K562 (cell line): ENCODE measurements around the gene NMNAT3. TPM values are rescaled to one million over a fixed set of nuclear protein-coding genes. Genes with fewer than 3 reads are reported as not detected.

Experiments
- ATAC-seq: fragments of 200-7000 bp; cut with Tn5 transposase; 3 replicates; pipeline ENCODE4 v1.9.1; 2020; ENCODE audit warnings: moderate library complexity
- BruUV-seq: library from RNA; stranded (reverse); fragments of 400-500 nt; replicated peaks from 2 replicates; lab custom pipeline; 2021; lab: Mats Ljungman, UMichigan
- CTCF ChIA-PET: fragments of 300-600 bp; formaldehyde crosslinking; extraction: SDS; loops from one replicate; lab custom pipeline; 2021; ENCODE audit warnings: low intra/inter-chr PET ratio; lab: Yijun Ruan, JAX
- POLR2A ChIA-PET: fragments of 300-600, 350-650 bp; sonication (Branson Sonifier 250); formaldehyde crosslinking; extraction: SDS; loops from one replicate; lab custom pipeline; 2021; ENCODE audit warnings: antibody characterized with exemption, inconsistent platforms; lab: Yijun Ruan, JAX
- DNase-seq, 4 experiments: peaks; one replicate each; pipeline versions ENCODE4 v3.0.0 to v3.0.0-alpha.2; 2011 to 2018; ENCODE audit warnings: low spot score in 3 of 4, mixed read lengths in 3 of 4; ENCODE audit errors: extremely low read depth in 1 of 4
- FAIRE-seq: peaks from 2 replicates; lab custom pipeline; 2011; peaks lifted over from hg19 to GRCh38; lab: Jason Lieb, UNC
- H2AFZ ChIP-seq: 2 replicates; pipeline ENCODE4 v1.6.0; 2011; ENCODE audit warnings: low read depth, low read length, control low read depth, inconsistent platforms
- H3K27ac ChIP-seq: fragments of 200-600 bp; 3 replicates; pipeline ENCODE4 v1.8.0; 2011; ENCODE audit warnings: low read depth, mild to moderate bottlenecking, control low read depth, inconsistent platforms, low read length, moderate library complexity, mixed read lengths; ENCODE audit errors: extremely low read depth
- H3K27me3 ChIP-seq, 2 experiments: fragments of 300-600 bp in 1 of 2; 2 replicates in 1 of 2; 3 replicates in 1 of 2; pipeline versions ENCODE4 v1.6.0 to v1.8.0; 2011; ENCODE audit warnings: inconsistent platforms in 2 of 2, low read length in 2 of 2, mild to moderate bottlenecking in 1 of 2, mixed read lengths in 1 of 2, moderate library complexity in 1 of 2; ENCODE audit not compliant: control insufficient read depth in 2 of 2, insufficient read depth in 2 of 2
- H3K36me3 ChIP-seq: fragments of 300-600 bp; 3 replicates; pipeline ENCODE4 v1.8.0; 2011; ENCODE audit warnings: mild to moderate bottlenecking, low read length, inconsistent platforms; ENCODE audit not compliant: control insufficient read depth, insufficient read depth
- H3K4me1 ChIP-seq, 2 experiments: fragments of 200-600 bp in 1 of 2; replicated peaks in 1 of 2; 2 replicates in 1 of 2; 3 replicates in 1 of 2; pipeline versions ENCODE4 v1.5.1 to v1.8.0; 2011; ENCODE audit warnings: inconsistent platforms in 2 of 2, low read length in 2 of 2, mild to moderate bottlenecking in 1 of 2, mixed read lengths in 1 of 2, moderate library complexity in 1 of 2; ENCODE audit not compliant: control insufficient read depth in 2 of 2, insufficient read depth in 2 of 2
- H3K4me2 ChIP-seq: 2 replicates; pipeline ENCODE4 v1.6.1; 2011; ENCODE audit warnings: low read length, control low read depth, inconsistent platforms, mixed read lengths; ENCODE audit not compliant: insufficient read depth
- H3K4me3 ChIP-seq: fragments of 200-600 bp; sonication (generic), shearing (Covaris generic); 2 replicates; pipeline ENCODE4 v1.5.1; 2016; ENCODE audit warnings: control low read depth, inconsistent platforms
- H3K79me2 ChIP-seq: fragments of 200-600 bp; 3 replicates; pipeline ENCODE4 v1.8.0; 2011; ENCODE audit warnings: low read length, inconsistent platforms; ENCODE audit not compliant: control insufficient read depth, insufficient read depth
- H3K9ac ChIP-seq, 2 experiments: 2 replicates each; pipeline versions ENCODE4 v1.6.0 to v1.6.1; 2011; ENCODE audit warnings: low read depth in 2 of 2, low read length in 2 of 2, control low read depth in 1 of 2, inconsistent platforms in 1 of 2, mild to moderate bottlenecking in 1 of 2, mixed read lengths in 1 of 2; ENCODE audit not compliant: insufficient read depth in 1 of 2
- H3K9me1 ChIP-seq: one replicate; pipeline ENCODE4 v1.6.0; 2011; ENCODE audit warnings: inconsistent platforms, mild to moderate bottlenecking, low read length, moderate library complexity; ENCODE audit not compliant: control insufficient read depth, insufficient read depth
- H3K9me3 ChIP-seq: replicated peaks from 2 replicates; pipeline ENCODE4 v1.5.1; 2011; ENCODE audit warnings: low read depth, low read length, inconsistent platforms; ENCODE audit not compliant: control insufficient read depth, insufficient read depth
- H4K20me1 ChIP-seq: replicated peaks from 2 replicates; pipeline ENCODE4 v1.6.1; 2011; ENCODE audit warnings: low read length, inconsistent platforms, mixed read lengths; ENCODE audit not compliant: control insufficient read depth, insufficient read depth
- CBX5 ChIP-seq: IDR thresholded peaks from 2 replicates; pipeline ENCODE4 v1.6.1; 2014; ENCODE audit warnings: low read depth, borderline replicate concordance
- CCAR2 ChIP-seq: fragments of 200-400 bp; formaldehyde crosslinking; IDR thresholded peaks from 2 replicates; pipeline ENCODE4 v1.6.1; 2017; ENCODE audit warnings: mild to moderate bottlenecking, low read depth, low read length
- DEAF1 ChIP-seq: fragments of 450-650 bp; formaldehyde crosslinking; IDR thresholded peaks from 2 replicates; pipeline ENCODE4 v1.4.0; 2020; ENCODE audit warnings: mild to moderate bottlenecking, moderate library complexity
- HDAC6 ChIP-seq: IDR thresholded peaks from 2 replicates; pipeline ENCODE4 v1.6.1; 2012; ENCODE audit warnings: low read depth, mild to moderate bottlenecking, control low read depth, inconsistent platforms, low read length, moderate library complexity
- HLTF ChIP-seq: fragments of 450-650 bp; IDR thresholded peaks from 2 replicates; pipeline ENCODE4 v1.6.1; 2016
- HMG20A ChIP-seq: fragments of 450-650 bp; formaldehyde crosslinking; conservative IDR thresholded peaks from 2 replicates; pipeline ENCODE4 v1.4.0; 2020; ENCODE audit warnings: mild to moderate bottlenecking, mixed read lengths
- L3MBTL2 ChIP-seq: fragments of 450-650 bp; IDR thresholded peaks from 2 replicates; pipeline ENCODE4 v1.6.1; 2016; ENCODE audit warnings: mild to moderate bottlenecking, moderate library complexity
- NCOA4 ChIP-seq: fragments of 450-650 bp; IDR thresholded peaks from 2 replicates; pipeline ENCODE4 v1.6.1; 2018; ENCODE audit warnings: mild to moderate bottlenecking; ENCODE audit not compliant: partially characterized antibody
- RAD21 ChIP-seq, 2 experiments: fragments of 250-450 bp in 1 of 2; fragments of 450-650 bp in 1 of 2; sonication (Bioruptor Pico) in 1 of 2; formaldehyde crosslinking in 1 of 2; IDR thresholded peaks in 1 of 2; conservative IDR thresholded peaks in 1 of 2; 2 replicates each; pipeline versions ENCODE4 v1.4.0 to v1.8.0; 2020 to 2022; ENCODE audit warnings: mild to moderate bottlenecking in 2 of 2, moderate library complexity in 1 of 2
- TEAD2 ChIP-seq: fragments of 450-650 bp; IDR thresholded peaks from 2 replicates; pipeline ENCODE4 v1.6.1; 2016; ENCODE audit warnings: missing genetic modification characterization, control low read depth, missing compliant biosample characterization
- TSC22D4 ChIP-seq: fragments of 450-650 bp; IDR thresholded peaks from 2 replicates; pipeline ENCODE4 v1.6.1; 2016; ENCODE audit warnings: missing genetic modification characterization, missing biosample characterization, control low read depth
- ZKSCAN1 ChIP-seq: fragments of 150-350 bp; IDR thresholded peaks from 2 replicates; pipeline ENCODE4 v1.6.1; 2016; ENCODE audit warnings: low read depth, low read length
- WGBS: fragments of 100-300 bp; shearing (Covaris generic); methylation state at CpG from one replicate; pipeline ENCODE4 v1.1.6; 2016; ENCODE audit warnings: low coverage, mixed read lengths; ENCODE audit not compliant: insufficient coverage; ENCODE audit errors: missing lambda C conversion rate; 5-methylcytosine and 5-hydroxymethylcytosine counted together
- in situ Hi-C: fragments of 300-500 bp; cut with MboI; formaldehyde crosslinking; loops from 4 replicates; pipeline ENCODE4 v1.15.0; 2018; ENCODE audit warnings: inconsistent platforms, mixed read lengths
- intact Hi-C: fragments of 100-400 bp; cut with micrococcal nuclease; formaldehyde crosslinking; loops from 2 replicates; pipeline ENCODE4 v1.14.2; 2022
- polyA plus RNA-seq, 8 experiments: library from polyadenylated mRNA; depleted of rRNA in 4 of 8; stranded (reverse) in 5 of 8; unstranded in 3 of 8; fragments of >200 nt; fragmentation: Nextera tagmentation in 2 of 8; fragmentation: Illumina TruSeq in 1 of 8; extraction: Ambion mirVana in 2 of 8; extraction: Trizol in 1 of 8; gene quantifications; 2 replicates each; pipeline versions ENCODE4 v1.2.1 to v1.2.3, GENCODE V29; 2011 to 2014; ENCODE audit warnings: inconsistent platforms in 1 of 8, missing spikeins in 1 of 8
- total RNA-seq, 7 experiments: library from RNA; depleted of rRNA in 6 of 7; stranded (reverse); fragments of >200 nt in 6 of 7; fragmentation: Illumina TruSeq in 2 of 7; extraction: Trizol in 2 of 7; gene quantifications; 2 replicates each; pipeline versions ENCODE4 v1.2.1 to v1.2.3, GENCODE V29; 2011 to 2021; ENCODE audit warnings: low replicate concordance in 1 of 7

NMNAT3 gene
- total and polyA plus RNA-seq, 9 of the 15 experiments (the other 6 are each of a cell fraction or from before 2014, with no cell fraction given): 2.3 to 12.5 (median 6.6) TPM

- no peak overlapping the region for H3K4me3 ChIP-seq
- no peaks in the 10 kb centered on the region for H3K9me1 ChIP-seq
- H3K36me3 ChIP-seq: no peaks in the 10 kb centered on the region
- no peak for DNase-seq
- H3K27ac ChIP-seq: no peak overlapping the region
- H3K4me2 ChIP-seq: no peak overlapping the region
- no peaks in the 10 kb centered on the region for H3K79me2 ChIP-seq
- H3K9me3 ChIP-seq: no peaks in the 10 kb centered on the region
- H2AFZ ChIP-seq: no peak overlapping the region
- H3K27me3 ChIP-seq: peaks cover 3 to 8% of the 10 kb centered on the region in 2 experiments; a peak in 2 of 5 replicates
- CTCF ChIA-PET: no interaction called here
- peaks cover 7% of the 10 kb centered on the region; the same call in 1 of the 2 replicates for H4K20me1 ChIP-seq
- ATAC-seq: no peak
- POLR2A ChIA-PET: no interaction called here
- peaks cover 0 to 4% of the 10 kb centered on the region in 2 experiments; a peak in 1 of 5 replicates for H3K4me1 ChIP-seq
- 6% methylated on average over 3 of the region's 3 CpGs for WGBS
- in situ Hi-C loops: no loop called here
- BruUV-seq: no TSS peak
- H3K9ac ChIP-seq: no peak overlapping the region
- FAIRE-seq: no peak
- intact Hi-C loops: no loop called here
- TF ChIP-seq TEAD2 (tag) (no peak), L3MBTL2 (no peak), NCOA4 (no peak), CCAR2 (no peak), RAD21 (CRISPR knock-in tag; conservative IDR thresholded peaks at IDR 0.05 in 1 of 2, IDR thresholded peaks at IDR 0.05 in 1 of 2) (no peak), ZKSCAN1 (no peak), DEAF1 (CRISPR knock-in tag) (no peak), HMG20A (CRISPR knock-in tag) (no peak), CBX5 (no peak), HLTF (no peak), TSC22D4 (no peak), HDAC6 (no peak)
Measured at GRCh38 chr3:139657936-139658335, 19.8 kb downstream of the NMNAT3 start.
